ENCODE measurements around the gene SARDH.
A peak's percentile ranks its signal among the peaks of the same experiment; 100 is the strongest.

SARDH gene

DNA sequence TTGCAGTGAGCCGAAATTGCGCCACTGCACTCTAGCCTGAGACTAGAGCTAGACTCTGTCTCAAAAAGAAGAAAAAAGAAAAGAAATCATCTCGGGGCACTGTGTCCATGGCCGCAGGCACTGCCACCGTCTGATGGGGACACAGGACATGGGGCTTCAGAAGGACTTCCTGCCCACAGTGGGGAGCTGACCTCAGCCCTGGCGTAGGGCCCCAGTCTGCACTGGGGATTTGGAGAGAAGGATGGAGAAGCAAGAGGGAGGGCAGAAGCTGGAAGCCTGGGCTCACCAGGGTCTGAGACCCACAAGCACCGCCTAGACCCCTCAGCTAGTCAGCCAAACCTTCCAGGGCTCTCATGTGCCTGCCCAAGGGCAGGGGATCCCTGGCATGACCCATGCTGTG is 4.1 kb upstream of the SARDH start:
- H3K4me3 ChIP-seq (replicated peaks in 1 of 2; ENCODE audit: low read depth in 2 of 2, low read length in 2 of 2), result no peak overlapping the region
- TF ChIP-seq, protein P1, sequence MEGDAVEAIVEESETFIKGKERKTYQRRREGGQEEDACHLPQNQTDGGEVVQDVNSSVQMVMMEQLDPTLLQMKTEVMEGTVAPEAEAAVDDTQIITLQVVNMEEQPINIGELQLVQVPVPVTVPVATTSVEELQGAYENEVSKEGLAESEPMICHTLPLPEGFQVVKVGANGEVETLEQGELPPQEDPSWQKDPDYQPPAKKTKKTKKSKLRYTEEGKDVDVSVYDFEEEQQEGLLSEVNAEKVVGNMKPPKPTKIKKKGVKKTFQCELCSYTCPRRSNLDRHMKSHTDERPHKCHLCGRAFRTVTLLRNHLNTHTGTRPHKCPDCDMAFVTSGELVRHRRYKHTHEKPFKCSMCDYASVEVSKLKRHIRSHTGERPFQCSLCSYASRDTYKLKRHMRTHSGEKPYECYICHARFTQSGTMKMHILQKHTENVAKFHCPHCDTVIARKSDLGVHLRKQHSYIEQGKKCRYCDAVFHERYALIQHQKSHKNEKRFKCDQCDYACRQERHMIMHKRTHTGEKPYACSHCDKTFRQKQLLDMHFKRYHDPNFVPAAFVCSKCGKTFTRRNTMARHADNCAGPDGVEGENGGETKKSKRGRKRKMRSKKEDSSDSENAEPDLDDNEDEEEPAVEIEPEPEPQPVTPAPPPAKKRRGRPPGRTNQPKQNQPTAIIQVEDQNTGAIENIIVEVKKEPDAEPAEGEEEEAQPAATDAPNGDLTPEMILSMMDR (IDR thresholded peaks at IDR 0.05; ENCODE audit: low read depth, low read length), result no peak
- DNase-seq (ENCODE audit: low read depth in 2 of 2), result no peak

DNA sequence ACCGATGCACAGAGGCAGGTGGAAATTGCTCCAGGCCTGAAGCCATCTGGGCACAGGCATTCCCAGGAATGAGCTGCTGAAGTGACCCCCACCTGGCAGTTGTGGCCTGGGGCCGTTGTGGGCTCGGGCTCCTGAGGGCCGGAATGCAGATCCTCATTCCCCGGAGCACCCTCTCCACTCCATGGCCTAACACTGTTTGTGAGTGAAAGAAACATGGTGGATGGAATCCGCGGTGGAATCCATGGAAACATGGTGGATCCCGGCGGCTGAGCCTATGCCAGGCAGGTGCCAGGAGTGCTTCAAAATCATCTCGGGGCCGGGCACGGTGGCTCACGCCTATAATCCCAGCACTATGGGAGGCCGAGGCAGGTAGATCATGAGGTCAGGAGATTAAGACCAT is 3.6 kb upstream of the SARDH start:
- DNase-seq (ENCODE audit: low read depth in 2 of 2), result no peak
- no peak overlapping the region for H3K4me3 ChIP-seq (replicated peaks in 1 of 2; ENCODE audit: low read depth in 2 of 2, low read length in 2 of 2)
- TF ChIP-seq, protein P1 (IDR thresholded peaks at IDR 0.05; ENCODE audit: low read depth, low read length), result no peak

DNA sequence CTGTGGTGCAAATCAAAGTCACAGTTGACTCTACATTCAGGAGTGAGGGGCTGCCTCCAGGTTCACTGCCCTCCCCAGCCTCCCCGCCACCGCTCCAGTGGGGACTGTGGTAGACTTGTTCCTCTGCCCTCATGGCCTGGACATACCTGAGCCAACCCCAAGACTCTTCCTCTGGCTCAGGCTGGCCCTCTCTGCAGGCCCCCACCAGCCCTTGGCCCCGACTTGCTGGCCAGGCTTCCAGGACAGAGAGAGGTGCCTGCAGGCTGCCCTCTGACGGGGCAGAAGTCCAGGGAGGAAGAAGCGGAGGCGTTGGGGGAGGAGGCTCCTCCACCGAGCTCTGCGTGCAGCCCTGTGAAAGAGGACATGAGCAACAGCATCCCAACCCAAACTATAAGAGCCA is 2.8 kb upstream of the SARDH start:
- DNase-seq (ENCODE audit: low read depth in 2 of 2), result no peak
- H3K4me3 ChIP-seq (replicated peaks in 1 of 2; ENCODE audit: low read depth in 2 of 2, low read length in 2 of 2), result no peak overlapping the region
- TF ChIP-seq, protein P1 (IDR thresholded peaks at IDR 0.05; ENCODE audit: low read depth, low read length), result no peak

DNA sequence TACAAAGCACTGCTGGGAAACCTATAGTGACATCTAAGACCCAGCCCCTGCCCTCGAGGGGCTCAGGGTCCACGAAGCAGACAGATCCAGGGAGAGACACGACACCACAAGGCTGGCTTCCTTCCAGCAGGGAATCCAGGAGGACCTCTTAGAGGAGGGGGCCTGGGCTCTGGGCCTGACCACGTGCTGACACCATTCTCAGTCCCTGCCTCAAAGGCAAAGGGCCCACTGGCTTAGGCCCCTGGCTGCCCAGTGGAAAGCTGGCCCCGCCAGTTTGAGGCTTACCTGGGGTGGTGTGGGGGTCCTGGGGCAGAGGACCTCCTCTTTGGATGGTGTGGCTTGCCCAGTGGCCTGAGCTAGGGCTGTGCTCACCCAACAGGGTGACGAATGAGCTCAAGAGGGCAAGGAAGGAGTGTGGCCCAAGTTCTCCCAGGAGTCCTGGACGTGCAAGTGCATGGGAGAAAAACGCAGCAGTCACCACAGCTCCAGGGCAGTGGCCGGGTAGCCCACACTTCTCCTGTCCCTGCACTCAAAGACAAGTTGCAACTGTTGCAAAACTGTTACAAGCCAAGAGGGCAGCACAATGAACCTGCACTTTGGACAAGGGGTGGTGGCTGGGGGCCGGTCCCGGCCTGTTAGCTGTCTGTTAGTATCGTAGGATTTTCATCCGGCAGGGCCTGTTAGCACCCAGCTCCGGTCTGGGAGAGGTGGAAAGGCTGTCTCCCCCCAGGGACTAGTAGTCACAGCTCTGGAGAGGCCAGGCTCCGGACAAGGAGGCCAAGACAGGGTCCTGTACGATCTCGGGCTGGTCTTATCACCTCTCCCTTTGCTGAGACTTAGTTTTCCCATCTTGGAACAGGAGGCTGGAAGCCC is 1.5 kb upstream of the SARDH start:
- DNase-seq (ENCODE audit: low read depth in 2 of 2), result no peak

DNA sequence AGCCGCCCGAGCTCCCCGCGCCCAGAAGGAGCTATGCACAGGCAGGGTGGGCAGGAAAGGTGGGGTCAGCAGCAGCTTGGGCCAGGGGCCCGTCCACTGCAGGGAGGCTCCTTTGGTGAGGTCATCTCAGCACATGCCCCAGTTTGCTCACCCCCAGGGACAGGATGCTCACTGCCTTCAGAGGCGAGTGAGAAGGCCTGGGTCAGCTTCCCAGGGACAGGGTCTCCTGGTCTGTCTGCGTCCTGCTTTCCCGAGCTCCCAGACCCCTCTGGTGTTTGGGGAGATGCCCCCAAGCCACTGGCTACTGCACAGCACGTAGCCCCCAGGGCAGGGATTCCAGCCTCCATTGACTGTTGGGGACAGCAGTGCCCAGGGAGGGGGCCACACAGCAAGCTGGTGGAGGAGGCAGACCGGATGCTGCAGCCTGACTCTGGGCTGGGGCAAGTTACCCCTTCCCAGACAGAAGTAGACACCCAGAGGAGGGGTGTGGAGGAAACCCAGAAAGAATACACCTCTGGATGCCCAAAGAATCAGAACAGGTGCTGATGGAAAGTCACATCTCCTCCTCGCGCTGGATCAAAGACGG is 581 bp upstream of the SARDH start:
- DNase-seq (ENCODE audit: low read depth in 2 of 2), result no peak
- no peak overlapping the region for H3K4me3 ChIP-seq (replicated peaks in 1 of 2; ENCODE audit: low read depth in 2 of 2, low read length in 2 of 2)
- TF ChIP-seq, protein P1 (IDR thresholded peaks at IDR 0.05; ENCODE audit: low read depth, low read length), result no peak

More for the DNA sequence above, 1.5 kb upstream of the SARDH start:
- H3K4me3 ChIP-seq (replicated peaks in 1 of 2; ENCODE audit: low read depth in 2 of 2, low read length in 2 of 2), result no peak overlapping the region
- TF ChIP-seq, protein P1 (IDR thresholded peaks at IDR 0.05; ENCODE audit: low read depth, low read length), result no peak

DNA sequence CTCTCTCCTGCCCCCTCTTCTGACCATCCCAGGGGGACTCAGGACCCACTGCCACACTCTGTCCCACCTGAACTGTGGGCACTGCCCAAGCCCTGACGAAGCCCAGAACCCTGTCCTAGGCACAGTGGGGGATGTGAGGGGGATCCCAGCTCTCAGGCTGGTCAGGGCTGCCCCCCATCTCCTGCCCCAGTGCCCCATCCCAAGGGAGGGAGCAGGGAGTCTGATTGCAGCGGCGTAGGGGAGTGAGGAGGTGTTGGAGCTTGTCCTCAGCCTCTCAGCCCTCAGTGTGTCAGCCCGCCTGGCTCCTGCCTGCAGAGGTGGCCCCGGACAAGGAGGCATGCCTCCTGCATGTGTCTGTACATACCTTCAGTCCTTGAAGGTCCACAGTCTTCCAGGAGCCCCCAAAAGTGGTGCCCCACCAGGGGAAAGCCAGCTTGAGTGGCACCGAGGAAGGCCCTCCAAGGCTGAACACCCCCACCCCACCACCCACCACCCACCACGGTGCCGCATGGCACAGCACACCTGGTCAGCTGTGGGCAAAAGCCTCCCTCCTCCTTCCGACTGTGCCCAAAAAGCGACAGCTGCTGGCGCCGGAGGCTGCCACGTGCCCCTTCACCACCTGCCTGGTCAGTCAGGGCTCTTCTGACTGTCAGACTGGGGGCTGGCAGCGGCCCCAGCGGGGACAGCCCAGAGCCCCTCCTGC is 930 bp downstream of the SARDH start:
- no peak for DNase-seq (ENCODE audit: low read depth in 2 of 2)
- TF ChIP-seq, protein P1 (IDR thresholded peaks at IDR 0.05; ENCODE audit: low read depth, low read length), result no peak
- H3K4me3 ChIP-seq (replicated peaks in 1 of 2; ENCODE audit: low read depth in 2 of 2, low read length in 2 of 2), result peak overlapping the region in 1 of 2 donors; percentile 49
